Mucosa of stomach (tissue), 1 donor: Measurements from ENCODE around the gene MYO9B.
A peak's percentile ranks its signal among the peaks of the same experiment; 100 is the strongest.
"Not testable (repeated sequence)": the region's sequence is repeated elsewhere in the genome, so short reads cannot be mapped to it uniquely, and the experiment has no call there.

Source experiments
- H3K27me3 ChIP-seq: one replicate; pipeline ENCODE4 v1.7.0; 2013; ENCODE audit warnings: mild to moderate bottlenecking, low read length; ENCODE audit not compliant: control insufficient read depth, insufficient read depth
- H3K36me3 ChIP-seq: one replicate; pipeline ENCODE4 v1.7.0; 2013; ENCODE audit warnings: low read length; ENCODE audit not compliant: control insufficient read depth, insufficient read depth
- H3K4me1 ChIP-seq: one replicate; pipeline ENCODE4 v1.7.0; 2013; ENCODE audit warnings: mild to moderate bottlenecking, low read length; ENCODE audit not compliant: control insufficient read depth, insufficient read depth
- H3K4me3 ChIP-seq: one replicate; pipeline ENCODE4 v1.7.0; 2013; ENCODE audit warnings: low read length
- H3K9ac ChIP-seq: one replicate; pipeline ENCODE4 v1.7.0; 2013; ENCODE audit warnings: mild to moderate bottlenecking, low read length, moderate library complexity
- H3K9me3 ChIP-seq: one replicate; pipeline ENCODE4 v1.7.0; 2013; ENCODE audit warnings: mild to moderate bottlenecking, low read length, moderate library complexity; ENCODE audit not compliant: control insufficient read depth
- donor health status: Pancreatic carcinoma.

Gene MYO9B

GRCh38 chr19:17128403-17128802, 52.8 kb downstream of the MYO9B start:
- H3K9ac ChIP-seq: no peak overlapping the region
- no peaks in the 10 kb centered on the region for H3K27me3 ChIP-seq
- no peak overlapping the region for H3K4me3 ChIP-seq
- H3K9me3 ChIP-seq: no peaks in the 10 kb centered on the region
- H3K36me3 ChIP-seq: no peaks in the 10 kb centered on the region
- peaks cover 5% of the 10 kb centered on the region for H3K4me1 ChIP-seq

- no peaks in the 10 kb centered on the region for H3K9me3 ChIP-seq
These were observed 53.2 kb downstream of the MYO9B start for GRCh38 chr19:17128820-17129219.

GRCh38 chr19:17129377-17129776, 53.8 kb downstream of the MYO9B start:
- H3K36me3 ChIP-seq: no peaks in the 10 kb centered on the region
- no peak overlapping the region for H3K4me3 ChIP-seq
- H3K4me1 ChIP-seq: peaks cover 5% of the 10 kb centered on the region
- H3K27me3 ChIP-seq: no peaks in the 10 kb centered on the region
- H3K9ac ChIP-seq: no peak overlapping the region
- no peaks in the 10 kb centered on the region for H3K9me3 ChIP-seq

More at GRCh38 chr19:17128820-17129219, 53.2 kb downstream of the MYO9B start:
- Histone ChIP-seq H3K9ac (no peak overlapping the region), H3K27me3 (no peaks in the 10 kb centered on the region), H3K4me3 (no peak overlapping the region), H3K36me3 (no peaks in the 10 kb centered on the region), H3K4me1 (peaks cover 5% of the 10 kb centered on the region)

DNA sequence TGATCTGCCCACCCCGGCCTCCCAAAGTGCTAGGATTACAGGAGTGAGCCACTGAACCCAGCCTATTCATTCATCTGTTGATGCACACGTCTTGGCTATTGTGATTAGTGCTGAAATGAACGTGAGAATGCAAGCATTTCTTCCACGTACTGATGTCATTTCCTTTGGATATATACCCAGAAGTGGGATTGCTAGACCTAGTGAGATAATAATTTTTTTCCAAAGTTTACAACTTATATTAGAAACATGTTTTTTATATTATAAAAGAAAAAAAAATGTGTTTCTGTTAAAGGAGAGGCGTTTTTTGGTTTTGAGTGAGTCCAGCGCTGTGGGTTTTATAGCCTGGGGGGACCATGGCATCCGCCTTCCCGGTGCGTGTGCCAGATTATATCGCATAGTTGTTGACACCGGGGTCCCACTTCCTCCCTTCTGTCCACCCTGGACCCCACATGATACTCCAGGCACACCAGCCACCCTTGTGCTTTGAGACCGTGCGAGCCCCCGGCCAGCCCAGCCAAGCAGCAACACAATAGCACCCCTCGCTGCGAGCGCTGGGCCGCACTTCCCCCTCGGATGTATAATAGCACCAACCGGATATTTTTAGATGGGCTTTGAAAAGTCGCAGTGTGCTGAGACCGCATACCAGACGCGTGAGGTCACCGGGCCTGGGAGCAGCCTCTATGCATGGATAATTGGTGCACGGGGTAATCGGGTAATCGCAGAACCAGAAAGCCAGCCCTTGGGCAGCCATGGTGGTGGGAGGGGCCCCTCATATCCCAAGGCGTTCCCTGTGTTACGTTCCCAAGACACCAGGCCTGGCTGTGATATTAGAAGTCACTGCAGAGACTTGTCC, 59.6 kb downstream of the MYO9B start:
- H3K4me1 ChIP-seq: peaks cover 30% of the 10 kb centered on the region
- H3K9ac ChIP-seq: peak overlapping the region; percentile 66
- H3K9me3 ChIP-seq: no peaks in the 10 kb centered on the region
- H3K27me3 ChIP-seq: no peaks in the 10 kb centered on the region
- no peak overlapping the region for H3K4me3 ChIP-seq
- H3K36me3 ChIP-seq: no peaks in the 10 kb centered on the region

GRCh38 chr19:17136021-17136420, 60.4 kb downstream of the MYO9B start:
- H3K9ac ChIP-seq: peak overlapping the region; percentile 66
- H3K9me3 ChIP-seq: no peaks in the 10 kb centered on the region
- H3K27me3 ChIP-seq: no peaks in the 10 kb centered on the region
- H3K36me3 ChIP-seq: no peaks in the 10 kb centered on the region
- H3K4me3 ChIP-seq: no peak overlapping the region
- peaks cover 30% of the 10 kb centered on the region for H3K4me1 ChIP-seq

- H3K9ac ChIP-seq: no peak overlapping the region
These were observed 61.0 kb downstream of the MYO9B start for GRCh38 chr19:17136617-17137016.

DNA sequence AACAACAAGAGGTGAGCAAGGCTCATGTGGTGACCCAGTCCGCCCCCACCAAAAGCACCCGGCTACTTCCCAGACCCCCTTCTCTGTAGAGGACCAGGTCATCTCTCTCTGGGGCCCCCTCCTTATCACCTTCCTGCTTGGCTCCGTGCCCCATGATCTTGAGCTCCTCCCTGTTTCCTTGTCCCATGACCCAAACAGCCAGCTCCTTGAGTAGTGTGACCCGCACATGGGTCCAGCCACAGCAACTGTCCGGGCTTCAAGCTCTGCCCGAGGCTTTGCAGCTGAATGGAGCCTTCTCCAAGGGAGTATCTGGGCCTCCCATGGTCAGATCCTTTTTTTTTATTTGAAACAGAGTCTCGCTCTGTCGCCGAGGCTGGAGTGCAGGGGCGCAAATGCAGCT, 61.8 kb downstream of the MYO9B start:
- Histone ChIP-seq H3K36me3 (no peaks in the 10 kb centered on the region), H3K9ac (no peak overlapping the region), H3K27me3 (no peaks in the 10 kb centered on the region), H3K4me1 (peaks cover 30% of the 10 kb centered on the region), H3K4me3 (no peak overlapping the region), H3K9me3 (no peaks in the 10 kb centered on the region)

More at GRCh38 chr19:17136617-17137016, 61.0 kb downstream of the MYO9B start:
- H3K4me3 ChIP-seq: no peak overlapping the region
- no peaks in the 10 kb centered on the region for H3K27me3 ChIP-seq
- no peaks in the 10 kb centered on the region for H3K9me3 ChIP-seq
- H3K36me3 ChIP-seq: no peaks in the 10 kb centered on the region
- peaks cover 30% of the 10 kb centered on the region for H3K4me1 ChIP-seq

GRCh38 chr19:17138052-17138846, 62.7 kb downstream of the MYO9B start:
- H3K27me3 ChIP-seq, H3K9ac ChIP-seq, H3K36me3 ChIP-seq: not testable (repeated sequence)

DNA sequence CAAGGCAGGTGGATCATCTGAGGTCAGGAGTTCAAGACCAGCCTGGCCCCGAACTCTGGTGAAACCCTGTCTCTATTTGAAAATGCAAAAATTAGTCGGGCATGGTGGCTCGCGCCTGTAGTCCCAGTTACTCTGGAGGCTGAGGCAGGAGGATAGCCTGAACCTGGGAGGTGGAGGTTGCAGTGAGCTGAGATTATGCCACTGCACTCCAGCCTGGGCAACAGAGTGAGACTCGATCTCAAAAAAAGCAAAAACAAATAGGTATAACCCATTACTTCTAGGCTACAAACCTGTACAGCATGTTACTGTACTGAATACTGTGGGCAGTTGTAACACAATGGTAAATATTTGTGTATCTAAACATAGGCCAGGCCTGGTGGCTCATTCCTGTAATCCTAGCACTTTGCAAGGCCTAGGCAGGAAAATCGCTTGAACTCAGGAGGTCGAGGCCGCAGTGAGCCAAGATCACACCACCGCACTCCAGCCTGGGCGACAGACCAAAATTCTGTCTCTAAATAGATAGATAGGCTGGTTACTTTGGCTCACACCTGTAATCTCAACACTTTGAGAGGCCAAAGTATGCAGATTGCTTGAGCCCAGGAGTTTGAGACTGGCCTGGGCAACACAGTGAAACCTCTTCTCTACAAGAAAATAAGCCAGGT, 63.5 kb downstream of the MYO9B start:
- Histone ChIP-seq H3K36me3 (no peaks in the 10 kb centered on the region), H3K9ac (no peak overlapping the region), H3K27me3 (no peaks in the 10 kb centered on the region), H3K9me3 (no peaks in the 10 kb centered on the region), H3K4me1 (peaks cover 30% of the 10 kb centered on the region), H3K4me3 (no peak overlapping the region)

More at GRCh38 chr19:17138052-17138846, 62.7 kb downstream of the MYO9B start:
- H3K4me1 ChIP-seq: peaks cover 30% of the 10 kb centered on the region
- not testable (repeated sequence) for H3K9me3 ChIP-seq, H3K4me3 ChIP-seq

GRCh38 chr19:17144771-17145170, 69.2 kb downstream of the MYO9B start:
- H3K36me3 ChIP-seq, H3K4me3 ChIP-seq, H3K9ac ChIP-seq, H3K27me3 ChIP-seq, H3K4me1 ChIP-seq, H3K9me3 ChIP-seq: not testable (repeated sequence)

GRCh38 chr19:17145546-17146497, 70.2 kb downstream of the MYO9B start:
- H3K36me3 ChIP-seq: peaks cover 6% of the 10 kb centered on the region

More at GRCh38 chr19:17145546-17146497, 70.2 kb downstream of the MYO9B start:
- Histone ChIP-seq H3K27me3 (no peaks in the 10 kb centered on the region), H3K9me3 (no peaks in the 10 kb centered on the region), H3K4me1 (no peaks in the 10 kb centered on the region), H3K4me3 (no peak overlapping the region), H3K9ac (no peak overlapping the region)
